Nephron progenitor cell (in vitro differentiated cells): ENCODE results near the gene TBC1D2.
"Not testable (repeated sequence)": the region's sequence is repeated elsewhere in the genome, so short reads cannot be mapped to it uniquely, and the experiment has no call there.

Experiments used
- DNase-seq: peaks from one replicate; pipeline ENCODE4 v3.0.0; 2021
- H3K27ac Mint-ChIP-seq: 2 replicates; pipeline ENCODE4 v1.8.0; 2021; ENCODE audit warnings: mild to moderate bottlenecking, moderate library complexity, mixed read lengths
- H3K27me3 Mint-ChIP-seq: 2 replicates; pipeline ENCODE4 v1.8.0; 2021; ENCODE audit warnings: mild to moderate bottlenecking, low read depth, mixed read lengths; ENCODE audit not compliant: poor library complexity
- H3K36me3 Mint-ChIP-seq: 2 replicates; pipeline ENCODE4 v1.8.0; 2021; ENCODE audit warnings: low read depth, mixed read lengths
- H3K4me1 Mint-ChIP-seq: 2 replicates; pipeline ENCODE4 v1.8.0; 2021; ENCODE audit warnings: mixed read lengths
- H3K4me3 Mint-ChIP-seq: 2 replicates; pipeline ENCODE4 v1.8.0; 2021; ENCODE audit warnings: mild to moderate bottlenecking, moderate library complexity, mixed read lengths
- H3K9me3 Mint-ChIP-seq: 2 replicates; pipeline ENCODE4 v1.8.0; 2021; ENCODE audit warnings: mild to moderate bottlenecking, moderate library complexity, mixed read lengths
- CTCF ChIP-seq: fragments of 200-600 bp; sonication (generic); IDR thresholded peaks from 2 replicates; pipeline ENCODE4 v1.5.0; 2021; ENCODE audit warnings: antibody characterized with exemption

TBC1D2 gene

GRCh38 chr9:98280162-98280561, 24.7 kb upstream of the TBC1D2 start:
- no peak for DNase-seq
- TF ChIP-seq CTCF = no peak
- Mint-ChIP-seq H3K27ac (no peak overlapping the region), H3K4me3 (no peak overlapping the region), H3K36me3 (no peaks in the 10 kb centered on the region), H3K4me1 (no peaks in the 10 kb centered on the region), H3K27me3 (peaks cover 28% of the 10 kb centered on the region), H3K9me3 (no peaks in the 10 kb centered on the region)

- no peak overlapping the region for H3K27ac Mint-ChIP-seq
- no peak for TF ChIP-seq CTCF
Observed at GRCh38 chr9:98276907-98277469, 21.5 kb upstream of the TBC1D2 start.

GRCh38 chr9:98275159-98275558, 19.7 kb upstream of the TBC1D2 start:
- H3K4me1 Mint-ChIP-seq = peaks cover 20% of the 10 kb centered on the region
- H3K27ac Mint-ChIP-seq = no peak overlapping the region
- TF ChIP-seq CTCF = no peak
- no peak for DNase-seq
- H3K27me3 Mint-ChIP-seq = peaks cover 26% of the 10 kb centered on the region
- no peaks in the 10 kb centered on the region for H3K36me3 Mint-ChIP-seq
- no peaks in the 10 kb centered on the region for H3K9me3 Mint-ChIP-seq
- no peak overlapping the region for H3K4me3 Mint-ChIP-seq

More at GRCh38 chr9:98276907-98277469, 21.5 kb upstream of the TBC1D2 start:
- peaks cover 28% of the 10 kb centered on the region for H3K27me3 Mint-ChIP-seq
- no peak overlapping the region for H3K4me3 Mint-ChIP-seq
- H3K36me3 Mint-ChIP-seq = no peaks in the 10 kb centered on the region
- no peak for DNase-seq
- peaks cover 2% of the 10 kb centered on the region for H3K4me1 Mint-ChIP-seq
- no peaks in the 10 kb centered on the region for H3K9me3 Mint-ChIP-seq

- H3K4me1 Mint-ChIP-seq = peaks cover 36% of the 10 kb centered on the region
Observed at GRCh38 chr9:98272083-98272482, 16.6 kb upstream of the TBC1D2 start.

GRCh38 chr9:98271479-98271878, 16.0 kb upstream of the TBC1D2 start:
- DNase-seq = no peak
- H3K4me1 Mint-ChIP-seq = peaks cover 36% of the 10 kb centered on the region

More at GRCh38 chr9:98272083-98272482, 16.6 kb upstream of the TBC1D2 start:
- Mint-ChIP-seq H3K9me3 (no peaks in the 10 kb centered on the region), H3K27me3 (peaks cover 14% of the 10 kb centered on the region), H3K36me3 (no peaks in the 10 kb centered on the region), H3K4me3 (no peak overlapping the region), H3K27ac (no peak overlapping the region)
- no peak for DNase-seq
- no peak for TF ChIP-seq CTCF

GRCh38 chr9:98270284-98270683, 14.8 kb upstream of the TBC1D2 start:
- H3K4me1 Mint-ChIP-seq = peaks cover 36% of the 10 kb centered on the region
- peaks cover 11% of the 10 kb centered on the region for H3K27me3 Mint-ChIP-seq
- not testable (repeated sequence) for H3K4me3 Mint-ChIP-seq, H3K9me3 Mint-ChIP-seq, H3K36me3 Mint-ChIP-seq, H3K27ac Mint-ChIP-seq, DNase-seq

More at GRCh38 chr9:98271479-98271878, 16.0 kb upstream of the TBC1D2 start:
- no peaks in the 10 kb centered on the region for H3K9me3 Mint-ChIP-seq
- TF ChIP-seq CTCF = no peak
- no peaks in the 10 kb centered on the region for H3K36me3 Mint-ChIP-seq
- no peak overlapping the region for H3K27ac Mint-ChIP-seq
- H3K4me3 Mint-ChIP-seq = no peak overlapping the region
- H3K27me3 Mint-ChIP-seq = peaks cover 11% of the 10 kb centered on the region

- H3K4me3 Mint-ChIP-seq, H3K36me3 Mint-ChIP-seq, DNase-seq, H3K27ac Mint-ChIP-seq, H3K9me3 Mint-ChIP-seq: not testable (repeated sequence)
- Mint-ChIP-seq H3K27me3 (peaks cover 14% of the 10 kb centered on the region), H3K4me1 (peaks cover 36% of the 10 kb centered on the region)
Observed at GRCh38 chr9:98269652-98270051, 14.2 kb upstream of the TBC1D2 start.

- H3K4me3 Mint-ChIP-seq, H3K27me3 Mint-ChIP-seq, DNase-seq, H3K9me3 Mint-ChIP-seq, H3K27ac Mint-ChIP-seq, H3K36me3 Mint-ChIP-seq: not testable (repeated sequence)
- peaks cover 36% of the 10 kb centered on the region for H3K4me1 Mint-ChIP-seq
Observed at GRCh38 chr9:98267556-98267955, 12.1 kb upstream of the TBC1D2 start.
